HG03558 (cell line): ENCODE data around the gene ADAMTS15.

Experiments
- ATAC-seq: cut with Tn5 transposase; IDR thresholded peaks from one replicate; pipeline ENCODE4 v1.9.1; 2021; ENCODE audit warnings: moderate number of reproducible peaks; ENCODE audit not compliant: unreplicated experiment; ENCODE audit errors: extremely low read depth

ADAMTS15 gene

DNA sequence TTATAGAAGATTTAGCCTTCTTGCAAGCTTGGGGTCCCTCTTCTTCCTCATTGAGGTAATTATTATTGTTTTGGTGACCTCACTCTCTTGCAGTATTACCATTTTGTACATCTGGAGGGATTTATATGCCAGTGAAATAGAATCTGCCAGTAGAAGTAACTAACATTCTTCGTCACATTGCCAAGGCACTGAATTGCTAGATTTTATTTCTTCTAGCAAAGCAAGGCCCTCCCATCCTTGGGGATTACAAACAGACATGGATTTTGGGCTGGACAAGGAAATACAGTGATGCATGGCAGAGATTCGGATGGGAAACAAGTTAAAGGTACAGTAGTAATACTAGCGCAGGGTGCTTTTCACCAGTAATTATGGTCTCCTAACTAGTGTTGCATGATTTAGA, 7.8 kb downstream of the ADAMTS15 start:
- ATAC-seq = no peak

GRCh38 chr11:130457623-130458409, 9.4 kb downstream of the ADAMTS15 start:
- ATAC-seq = no peak

- no peak for ATAC-seq
Measured at GRCh38 chr11:130458410-130458729, 9.9 kb downstream of the ADAMTS15 start.

DNA sequence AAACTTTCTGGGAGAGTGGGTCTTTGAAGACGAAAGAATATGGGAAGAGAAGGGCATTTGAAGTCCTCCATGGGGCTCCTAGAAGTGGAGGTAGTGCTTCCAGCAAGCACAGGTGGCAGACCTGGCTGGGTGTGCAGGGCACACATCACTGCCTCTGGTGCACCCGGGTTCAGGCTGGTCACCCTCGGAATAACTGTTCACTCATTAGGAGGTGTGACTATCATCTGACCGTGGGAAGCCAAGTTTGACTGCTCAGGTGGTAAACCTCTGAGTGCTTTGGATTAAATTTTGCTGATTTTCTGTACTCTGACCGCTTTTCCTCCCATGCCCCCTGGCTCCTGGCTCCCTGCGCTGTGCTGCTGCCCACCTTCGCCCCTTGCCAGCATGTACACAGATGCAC, 11.1 kb downstream of the ADAMTS15 start:
- no peak for ATAC-seq

DNA sequence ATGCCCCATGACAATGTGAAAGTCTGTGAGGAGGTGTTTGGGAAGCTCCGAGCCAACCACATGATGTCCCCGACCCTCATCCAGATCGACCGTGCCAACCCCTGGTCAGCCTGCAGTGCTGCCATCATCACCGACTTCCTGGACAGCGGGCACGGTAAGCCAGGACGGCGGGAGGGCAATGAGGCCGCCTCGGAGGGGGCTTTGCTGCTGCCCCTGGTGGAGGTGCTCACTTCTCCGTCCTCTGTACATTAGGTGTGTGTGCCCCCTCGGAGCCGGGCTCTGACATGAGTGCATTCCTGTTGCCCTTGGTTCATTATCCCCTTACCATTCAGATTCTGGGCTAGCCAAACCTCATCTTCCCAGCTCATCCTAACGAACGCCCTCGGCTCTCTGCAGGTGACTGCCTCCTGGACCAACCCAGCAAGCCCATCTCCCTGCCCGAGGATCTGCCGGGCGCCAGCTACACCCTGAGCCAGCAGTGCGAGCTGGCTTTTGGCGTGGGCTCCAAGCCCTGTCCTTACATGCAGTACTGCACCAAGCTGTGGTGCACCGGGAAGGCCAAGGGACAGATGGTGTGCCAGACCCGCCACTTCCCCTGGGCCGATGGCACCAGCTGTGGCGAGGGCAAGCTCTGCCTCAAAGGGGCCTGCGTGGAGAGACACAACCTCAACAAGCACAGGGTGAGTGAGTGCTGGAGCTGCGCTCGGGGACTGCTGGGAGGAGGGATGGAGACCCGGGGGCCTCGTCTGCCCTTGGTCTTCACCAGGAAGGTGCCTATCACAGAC, 13.8 kb downstream of the ADAMTS15 start:
- no peak for ATAC-seq

- no peak for ATAC-seq
Measured at GRCh38 chr11:130462931-130463330, 14.5 kb downstream of the ADAMTS15 start.

GRCh38 chr11:130464291-130464812, 15.9 kb downstream of the ADAMTS15 start:
- ATAC-seq = no peak

DNA sequence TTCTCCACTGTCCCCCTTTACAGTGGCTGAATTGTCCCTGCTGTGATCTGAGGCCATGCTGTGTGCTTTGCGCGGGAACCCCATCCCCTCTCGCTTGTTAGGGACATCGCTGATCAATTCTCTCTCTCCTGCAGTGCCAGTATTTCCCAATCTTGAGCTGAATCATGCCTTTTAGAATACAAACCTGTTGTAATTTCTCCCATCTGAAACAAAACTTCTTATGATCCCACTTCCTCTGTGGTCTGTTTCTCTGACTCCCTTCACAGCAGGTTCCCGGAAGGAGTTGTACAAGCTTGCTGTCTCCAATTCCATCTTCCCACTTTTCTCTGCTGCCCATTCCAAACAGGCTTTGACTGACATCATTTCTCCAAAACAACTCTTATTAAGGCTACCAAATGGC, 16.8 kb downstream of the ADAMTS15 start:
- no peak for ATAC-seq

DNA sequence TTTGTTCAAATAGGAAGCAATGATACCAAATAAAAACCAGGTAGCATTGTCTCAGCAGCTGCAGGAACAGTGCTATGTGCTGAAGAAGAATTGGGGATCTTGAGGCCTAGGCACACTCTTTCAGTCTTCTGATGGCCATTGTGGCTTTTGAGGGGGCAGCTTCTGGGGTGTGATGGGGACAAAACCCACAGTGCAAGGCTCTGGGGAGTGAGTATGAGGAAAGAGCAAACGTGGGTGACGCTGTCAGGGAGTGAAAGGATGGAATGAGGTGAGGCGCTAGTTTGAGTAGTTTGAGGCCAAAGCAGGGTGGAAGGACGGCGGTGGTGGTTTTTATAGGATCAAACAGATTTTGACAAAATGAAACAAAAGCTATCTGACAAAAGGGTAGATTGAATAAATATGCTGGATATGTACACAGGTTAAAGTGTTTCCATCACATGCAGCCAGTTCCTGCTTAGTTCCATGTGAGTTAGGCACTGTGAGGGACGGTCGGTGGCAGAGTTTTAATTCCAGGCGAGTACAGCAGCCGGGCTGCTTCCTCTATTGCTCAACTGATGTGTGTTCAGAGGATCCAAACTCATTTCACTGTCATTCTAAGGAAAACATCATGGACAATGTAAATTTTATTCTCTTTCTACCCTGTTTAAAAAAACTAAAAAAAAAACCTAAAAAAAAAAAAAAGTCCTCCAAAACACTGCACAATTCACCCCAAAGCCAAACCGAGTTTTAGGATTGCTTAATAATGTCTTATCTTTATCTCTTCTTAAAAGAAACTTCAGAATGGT, 18.9 kb downstream of the ADAMTS15 start:
- no peak for ATAC-seq

DNA sequence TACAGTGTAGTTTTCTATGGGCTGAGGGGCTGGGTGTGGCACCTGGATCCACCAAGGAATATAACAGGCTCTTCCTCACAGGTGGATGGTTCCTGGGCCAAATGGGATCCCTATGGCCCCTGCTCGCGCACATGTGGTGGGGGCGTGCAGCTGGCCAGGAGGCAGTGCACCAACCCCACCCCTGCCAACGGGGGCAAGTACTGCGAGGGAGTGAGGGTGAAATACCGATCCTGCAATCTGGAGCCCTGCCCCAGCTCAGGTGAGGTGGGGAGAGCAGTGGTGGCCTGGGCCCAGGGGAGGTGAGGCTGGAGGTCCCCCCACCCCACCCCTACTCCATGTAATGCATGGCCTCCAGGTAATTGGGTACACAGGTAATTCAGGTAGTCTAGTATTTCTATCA, 20.7 kb downstream of the ADAMTS15 start:
- ATAC-seq = no peak

DNA sequence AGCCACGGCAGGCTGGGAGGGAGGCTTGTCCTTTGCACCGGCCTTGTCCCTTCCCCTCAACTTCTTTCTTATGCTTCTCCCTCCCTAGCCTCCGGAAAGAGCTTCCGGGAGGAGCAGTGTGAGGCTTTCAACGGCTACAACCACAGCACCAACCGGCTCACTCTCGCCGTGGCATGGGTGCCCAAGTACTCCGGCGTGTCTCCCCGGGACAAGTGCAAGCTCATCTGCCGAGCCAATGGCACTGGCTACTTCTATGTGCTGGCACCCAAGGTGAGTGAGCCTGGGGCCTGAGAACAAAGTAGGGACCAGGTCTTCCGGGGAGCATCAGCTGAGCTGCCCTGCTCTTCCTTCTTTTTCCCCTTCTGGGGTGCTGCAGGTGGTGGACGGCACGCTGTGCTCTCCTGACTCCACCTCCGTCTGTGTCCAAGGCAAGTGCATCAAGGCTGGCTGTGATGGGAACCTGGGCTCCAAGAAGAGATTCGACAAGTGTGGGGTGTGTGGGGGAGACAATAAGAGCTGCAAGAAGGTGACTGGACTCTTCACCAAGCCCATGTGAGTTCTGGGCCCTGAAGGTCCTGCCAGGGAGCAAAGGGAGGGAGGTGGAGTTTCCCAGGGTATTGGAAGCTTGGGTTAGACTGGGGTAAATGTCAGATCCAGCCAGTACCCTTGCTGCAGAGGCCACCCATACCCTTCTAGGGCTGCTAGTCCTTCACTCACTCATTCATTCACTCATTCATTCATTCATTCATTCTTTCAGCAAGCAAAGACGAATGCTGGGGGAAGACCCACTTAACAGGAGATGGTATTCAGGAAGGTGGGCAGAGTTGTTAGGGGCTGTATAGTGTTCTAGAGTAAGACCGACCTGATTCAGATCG, 22.6 kb downstream of the ADAMTS15 start:
- no peak for ATAC-seq

GRCh38 chr11:130471731-130472433, 23.4 kb downstream of the ADAMTS15 start:
- no peak for ATAC-seq

- no peak for ATAC-seq
Measured at GRCh38 chr11:130472434-130472961, 24.1 kb downstream of the ADAMTS15 start.

DNA sequence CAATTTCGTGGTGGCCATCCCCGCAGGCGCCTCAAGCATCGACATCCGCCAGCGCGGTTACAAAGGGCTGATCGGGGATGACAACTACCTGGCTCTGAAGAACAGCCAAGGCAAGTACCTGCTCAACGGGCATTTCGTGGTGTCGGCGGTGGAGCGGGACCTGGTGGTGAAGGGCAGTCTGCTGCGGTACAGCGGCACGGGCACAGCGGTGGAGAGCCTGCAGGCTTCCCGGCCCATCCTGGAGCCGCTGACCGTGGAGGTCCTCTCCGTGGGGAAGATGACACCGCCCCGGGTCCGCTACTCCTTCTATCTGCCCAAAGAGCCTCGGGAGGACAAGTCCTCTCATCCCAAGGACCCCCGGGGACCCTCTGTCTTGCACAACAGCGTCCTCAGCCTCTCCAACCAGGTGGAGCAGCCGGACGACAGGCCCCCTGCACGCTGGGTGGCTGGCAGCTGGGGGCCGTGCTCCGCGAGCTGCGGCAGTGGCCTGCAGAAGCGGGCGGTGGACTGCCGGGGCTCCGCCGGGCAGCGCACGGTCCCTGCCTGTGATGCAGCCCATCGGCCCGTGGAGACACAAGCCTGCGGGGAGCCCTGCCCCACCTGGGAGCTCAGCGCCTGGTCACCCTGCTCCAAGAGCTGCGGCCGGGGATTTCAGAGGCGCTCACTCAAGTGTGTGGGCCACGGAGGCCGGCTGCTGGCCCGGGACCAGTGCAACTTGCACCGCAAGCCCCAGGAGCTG, 24.8 kb downstream of the ADAMTS15 start:
- ATAC-seq = no peak

DNA sequence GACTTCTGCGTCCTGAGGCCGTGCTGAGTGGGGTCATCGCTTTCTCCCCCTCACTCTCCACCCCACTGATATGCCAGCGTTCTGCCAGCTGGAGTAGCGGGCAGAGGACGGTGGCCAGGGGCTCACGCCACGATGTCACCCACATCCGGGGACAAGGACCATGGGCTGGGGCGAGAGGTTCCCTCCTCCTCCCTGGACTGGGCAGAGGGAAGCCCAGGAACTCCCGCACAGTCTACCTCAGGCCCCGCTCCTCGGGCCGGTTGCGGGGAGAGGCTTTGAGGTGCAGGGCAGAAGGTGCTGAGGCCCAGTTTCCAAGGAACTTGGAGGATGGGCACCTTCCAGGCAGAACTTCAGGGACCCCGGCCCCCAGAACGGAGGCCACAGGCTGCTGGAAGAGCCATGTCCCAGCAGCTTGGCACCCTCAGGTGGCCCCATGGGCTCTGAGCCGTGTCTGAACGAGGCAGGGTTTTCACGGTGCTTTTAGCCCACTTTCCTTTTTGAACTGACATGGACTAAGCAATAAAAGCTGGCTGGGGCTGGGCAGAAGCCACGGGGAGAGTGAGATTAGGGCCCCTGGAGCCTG, 25.4 kb downstream of the ADAMTS15 start:
- no peak for ATAC-seq

GRCh38 chr11:130474637-130475400, 26.4 kb downstream of the ADAMTS15 start:
- ATAC-seq = no peak

- no peak for ATAC-seq
Measured at GRCh38 chr11:130475426-130476053, 27.1 kb downstream of the ADAMTS15 start.
